Skeletal muscle satellite cell (primary cell): Measurements from ENCODE around the gene COMT.

Experiments
- H3K27me3 ChIP-seq: 2 replicates; pipeline ENCODE4 v1.7.0; 2013; ENCODE audit warnings: low read length; ENCODE audit not compliant: control insufficient read depth, insufficient read depth
- H3K36me3 ChIP-seq: 2 replicates; pipeline ENCODE4 v1.7.0; 2013; ENCODE audit warnings: mild to moderate bottlenecking, control low read depth, low read length; ENCODE audit not compliant: insufficient read depth
- H3K4me1 ChIP-seq: 2 replicates; pipeline ENCODE4 v1.7.0; 2013; ENCODE audit warnings: low read length; ENCODE audit not compliant: control insufficient read depth, insufficient read depth
- H3K4me2 ChIP-seq: 2 replicates; pipeline ENCODE4 v1.7.0; 2013; ENCODE audit warnings: mild to moderate bottlenecking, low read length
- H3K4me3 ChIP-seq: 2 replicates; pipeline ENCODE4 v1.7.0; 2013; ENCODE audit warnings: low read length
- H3K9ac ChIP-seq: 2 replicates; pipeline ENCODE4 v1.7.0; 2013; ENCODE audit warnings: mild to moderate bottlenecking, low read depth, low read length, moderate library complexity
- H3K9me3 ChIP-seq: replicated peaks from 2 replicates; pipeline ENCODE4 v1.7.0; 2013; ENCODE audit warnings: mild to moderate bottlenecking, control low read depth, low read length

The COMT gene

DNA sequence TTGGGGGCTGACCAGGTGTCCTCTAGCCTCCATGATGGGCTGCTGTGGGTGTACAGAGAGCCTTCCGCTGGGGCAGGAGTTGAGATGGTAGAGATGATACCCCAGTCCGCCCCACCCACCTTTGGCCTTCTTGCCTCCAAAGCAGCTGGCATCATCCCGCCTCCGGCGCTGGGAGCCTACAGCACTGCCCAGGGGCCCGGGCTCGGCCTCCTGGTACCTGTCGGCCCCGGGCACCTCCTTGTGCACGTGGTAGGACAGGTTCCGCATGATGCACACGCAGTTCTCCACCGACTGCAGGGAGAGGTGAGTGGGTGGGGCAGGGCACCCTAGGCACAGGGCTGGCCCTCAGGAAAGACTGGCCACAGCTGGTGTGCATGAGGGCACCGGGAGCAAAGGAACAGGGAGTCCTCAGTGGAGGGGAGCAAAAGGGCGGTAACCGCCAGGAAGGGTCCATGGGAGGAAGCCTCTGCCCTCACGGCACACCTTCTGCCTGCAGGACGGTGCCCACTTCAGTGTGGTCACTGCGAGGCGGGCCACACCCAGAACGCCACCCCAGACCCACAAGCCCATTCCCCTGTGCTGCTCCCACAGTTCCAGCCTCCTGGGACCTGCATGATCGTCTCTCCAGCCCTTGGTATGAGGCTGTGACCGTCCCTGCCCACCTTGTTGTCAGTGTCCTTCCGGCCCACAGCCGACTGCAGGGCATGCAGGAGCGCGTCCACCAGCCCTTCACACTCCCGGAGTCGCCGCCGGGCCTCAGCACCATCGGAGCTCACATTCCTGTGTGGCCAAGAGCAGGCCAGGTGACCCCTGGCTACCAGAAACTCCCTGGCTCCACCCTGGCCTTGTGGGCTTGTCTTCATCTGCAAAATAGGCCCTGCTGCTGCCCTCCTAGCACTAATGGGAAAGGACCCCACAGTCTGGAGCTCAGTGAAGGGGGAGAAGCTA lies 36.0 kb downstream of the COMT start:
- no peak overlapping the region for H3K4me2 ChIP-seq
- no peaks in the 10 kb centered on the region for H3K4me1 ChIP-seq
- no peak overlapping the region for H3K4me3 ChIP-seq
- no peaks in the 10 kb centered on the region for H3K27me3 ChIP-seq
- H3K9me3 ChIP-seq, result no peaks in the 10 kb centered on the region
- no peaks in the 10 kb centered on the region for H3K36me3 ChIP-seq
- H3K9ac ChIP-seq, result no peak overlapping the region

GRCh38 chr22:19978748-19979147 lies 37.2 kb downstream of the COMT start:
- Histone ChIP-seq H3K4me3 (no peak overlapping the region), H3K4me1 (peaks cover 3% of the 10 kb centered on the region), H3K9ac (no peak overlapping the region), H3K9me3 (no peaks in the 10 kb centered on the region), H3K36me3 (no peaks in the 10 kb centered on the region), H3K27me3 (no peaks in the 10 kb centered on the region), H3K4me2 (no peak overlapping the region)

DNA sequence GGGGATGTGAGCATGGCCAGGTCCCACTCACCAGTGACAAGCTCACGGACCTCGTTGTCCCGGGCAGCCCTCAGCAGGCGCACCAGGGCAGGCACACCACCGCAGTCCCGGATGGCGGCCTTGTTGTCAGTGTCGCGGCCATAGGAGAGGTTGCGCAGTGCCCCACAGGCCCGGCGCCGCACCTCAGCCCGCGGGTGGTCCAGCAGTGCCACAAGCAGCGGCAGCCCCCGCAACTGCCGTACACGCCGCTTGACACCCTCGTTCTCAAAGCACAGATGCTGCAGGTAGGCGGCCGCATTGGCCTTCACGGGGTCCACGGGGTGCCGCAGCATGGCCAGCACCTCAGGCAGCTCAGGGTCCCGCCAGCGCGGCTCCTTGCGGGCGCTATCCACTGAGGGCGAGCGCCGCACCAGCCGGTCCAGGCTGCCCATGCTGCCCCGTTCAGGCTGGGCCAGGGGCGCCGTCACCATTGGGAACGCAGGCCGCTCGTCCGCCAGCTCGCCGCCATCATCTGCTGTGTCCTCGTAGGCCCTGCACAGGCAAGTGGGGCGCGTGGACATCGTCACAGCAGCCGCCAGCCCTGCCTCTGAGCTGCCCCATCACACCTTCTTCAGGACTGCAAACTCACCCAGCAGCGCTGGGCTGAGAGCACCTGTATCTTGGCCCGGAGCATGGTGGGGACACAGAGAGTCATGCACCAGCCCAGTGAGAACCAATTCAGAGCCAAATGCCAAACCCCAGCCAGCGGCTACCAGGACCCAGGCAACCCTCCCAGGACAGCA lies 38.3 kb downstream of the COMT start:
- no peaks in the 10 kb centered on the region for H3K9me3 ChIP-seq
- H3K36me3 ChIP-seq, result no peaks in the 10 kb centered on the region

GRCh38 chr22:19980766-19981165 lies 39.2 kb downstream of the COMT start:
- Histone ChIP-seq H3K9ac (no peak overlapping the region), H3K4me3 (no peak overlapping the region)

More for the DNA sequence above, 38.3 kb downstream of the COMT start:
- Histone ChIP-seq H3K4me1 (peaks cover 13% of the 10 kb centered on the region), H3K27me3 (no peaks in the 10 kb centered on the region), H3K9ac (no peak overlapping the region), H3K4me3 (no peak overlapping the region), H3K4me2 (no peak overlapping the region)

GRCh38 chr22:19981171-19981960 lies 39.8 kb downstream of the COMT start:
- H3K36me3 ChIP-seq, result no peaks in the 10 kb centered on the region
- no peaks in the 10 kb centered on the region for H3K27me3 ChIP-seq
- H3K9ac ChIP-seq, result no peak overlapping the region
- H3K4me3 ChIP-seq, result no peak overlapping the region
- H3K9me3 ChIP-seq, result no peaks in the 10 kb centered on the region
- no peak overlapping the region for H3K4me2 ChIP-seq
- peaks cover 18% of the 10 kb centered on the region for H3K4me1 ChIP-seq

More at GRCh38 chr22:19980766-19981165, 39.2 kb downstream of the COMT start:
- peaks cover 13% of the 10 kb centered on the region for H3K4me1 ChIP-seq
- H3K9me3 ChIP-seq, result no peaks in the 10 kb centered on the region
- no peaks in the 10 kb centered on the region for H3K36me3 ChIP-seq
- H3K4me2 ChIP-seq, result no peak overlapping the region
- H3K27me3 ChIP-seq, result no peaks in the 10 kb centered on the region

- Histone ChIP-seq H3K9ac (no peak overlapping the region), H3K27me3 (no peaks in the 10 kb centered on the region), H3K4me2 (no peak overlapping the region), H3K4me1 (peaks cover 24% of the 10 kb centered on the region), H3K4me3 (no peak overlapping the region), H3K36me3 (no peaks in the 10 kb centered on the region), H3K9me3 (no peaks in the 10 kb centered on the region)
Observed at GRCh38 chr22:19981961-19982920, 40.7 kb downstream of the COMT start.

DNA sequence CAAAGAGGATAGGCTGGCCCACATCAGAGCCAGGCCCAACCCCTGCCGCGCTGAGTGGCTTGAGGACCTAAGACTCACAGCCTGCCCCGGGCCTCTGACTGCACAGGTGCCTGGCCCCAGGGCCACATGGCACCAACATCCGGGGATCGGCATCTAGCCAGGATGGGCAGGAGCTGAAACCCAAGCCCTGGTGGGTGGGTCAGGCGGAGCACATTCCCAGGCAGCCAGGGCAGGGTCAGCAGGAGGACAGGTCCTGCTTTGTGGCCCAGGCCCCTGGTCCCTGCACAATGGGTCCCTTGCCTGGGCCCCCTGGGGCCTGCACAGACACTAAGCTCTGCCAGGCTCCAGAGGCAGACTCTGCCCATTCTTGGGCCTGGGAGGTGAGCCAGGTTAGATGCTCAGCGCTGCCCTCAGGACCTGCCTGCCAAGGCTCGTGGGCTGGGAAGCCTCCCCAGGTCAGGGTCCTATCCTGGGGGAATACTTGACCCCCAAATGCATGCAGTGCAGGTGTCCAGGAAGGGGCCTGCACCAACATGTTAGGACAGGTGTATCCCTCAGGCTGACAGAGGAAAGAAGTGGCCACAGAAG lies 41.5 kb downstream of the COMT start:
- no peaks in the 10 kb centered on the region for H3K27me3 ChIP-seq
- no peaks in the 10 kb centered on the region for H3K36me3 ChIP-seq
- no peak overlapping the region for H3K9ac ChIP-seq
- no peaks in the 10 kb centered on the region for H3K9me3 ChIP-seq
- no peak overlapping the region for H3K4me3 ChIP-seq
- peaks cover 24% of the 10 kb centered on the region for H3K4me1 ChIP-seq
- no peak overlapping the region for H3K4me2 ChIP-seq

DNA sequence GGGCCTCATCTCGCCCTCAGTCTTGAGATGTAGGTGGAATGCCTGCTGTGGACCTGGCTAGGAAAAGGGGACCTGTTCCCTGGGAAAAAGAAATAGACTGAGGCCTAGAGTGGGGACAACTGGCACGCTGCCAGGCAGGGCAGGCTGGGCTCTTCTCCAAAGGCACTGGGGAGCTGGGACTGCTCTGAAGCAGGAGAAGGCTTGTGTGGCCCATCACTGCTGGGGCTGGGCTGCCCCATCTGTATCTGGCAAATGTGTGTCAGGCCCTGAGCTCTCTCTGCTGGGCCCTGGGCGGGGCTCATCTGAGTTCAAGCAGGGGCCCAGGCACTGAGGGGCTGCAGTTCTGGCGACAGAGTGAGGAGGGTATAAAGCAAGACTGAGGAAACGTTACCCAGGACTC lies 42.2 kb downstream of the COMT start:
- H3K9ac ChIP-seq, result peak overlapping the region; percentile 41

DNA sequence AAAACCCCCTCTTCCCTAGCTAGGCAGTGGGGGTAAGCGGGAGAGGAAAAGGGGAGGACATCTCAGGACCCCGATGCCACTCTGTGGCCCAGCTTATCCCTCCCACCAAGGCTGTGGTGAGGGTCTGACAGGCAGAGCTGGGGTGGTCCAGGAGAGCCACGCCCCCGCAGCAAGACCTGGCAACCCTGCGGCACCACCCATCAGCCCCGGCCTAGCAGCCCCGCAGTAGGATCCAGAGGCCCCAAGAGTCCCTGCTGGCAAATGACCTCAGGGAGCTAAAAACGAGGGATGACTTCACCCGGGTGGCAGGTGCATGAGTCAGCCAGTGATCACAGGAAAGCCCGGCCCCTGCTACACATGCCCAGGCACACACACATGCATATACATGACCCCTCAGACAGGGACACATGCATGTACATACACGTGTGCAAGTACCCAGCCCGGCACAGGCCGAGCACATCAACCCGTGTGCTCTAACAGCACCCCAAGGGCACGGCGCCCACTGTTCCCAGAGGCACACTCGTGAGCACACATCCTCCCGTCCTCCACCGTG lies 42.7 kb downstream of the COMT start:
- Histone ChIP-seq H3K9ac (peak overlapping the region; percentile 41), H3K4me3 (no peak overlapping the region), H3K9me3 (no peaks in the 10 kb centered on the region), H3K27me3 (no peaks in the 10 kb centered on the region), H3K36me3 (no peaks in the 10 kb centered on the region), H3K4me2 (no peak overlapping the region), H3K4me1 (peaks cover 24% of the 10 kb centered on the region)

More for the DNA sequence above, 42.2 kb downstream of the COMT start:
- H3K36me3 ChIP-seq, result no peaks in the 10 kb centered on the region
- no peak overlapping the region for H3K4me2 ChIP-seq
- H3K4me1 ChIP-seq, result peaks cover 24% of the 10 kb centered on the region
- no peaks in the 10 kb centered on the region for H3K9me3 ChIP-seq
- H3K27me3 ChIP-seq, result no peaks in the 10 kb centered on the region
- no peak overlapping the region for H3K4me3 ChIP-seq
